GM23338 (cell line): ENCODE measurements around the gene ZBP1. TPM values are rescaled to one million over a fixed set of nuclear protein-coding genes. Genes with fewer than 3 reads are reported as not detected.
A peak's percentile ranks its signal among the peaks of the same experiment; 100 is the strongest.

Source experiments
- ATAC-seq: fragments of 200-7000 bp; cut with Tn5 transposase; 3 replicates; pipeline ENCODE4 v1.9.1; 2020
- DNase-seq: peaks from one replicate; pipeline ENCODE4 v3.0.0-alpha.2; 2015; ENCODE audit warnings: low spot score
- H2AFZ ChIP-seq: fragments of 200-600 bp; sonication (generic); 2 replicates; pipeline ENCODE4 v1.8.0; 2016; ENCODE audit warnings: antibody characterized with exemption, mild to moderate bottlenecking, moderate library complexity
- H3F3A ChIP-seq: fragments of 200-600 bp; sonication (generic); replicated peaks from 2 replicates; pipeline ENCODE4 v1.8.0; 2017; ENCODE audit warnings: antibody characterized with exemption, mixed run types, low read depth
- H3K27ac ChIP-seq: fragments of 200-600 bp; sonication (generic); 2 replicates; pipeline ENCODE4 v1.6.1; 2016; ENCODE audit warnings: low read depth
- H3K27me3 ChIP-seq: fragments of 200-600 bp; sonication (generic); 2 replicates; pipeline ENCODE4 v1.8.0; 2016; ENCODE audit warnings: mild to moderate bottlenecking, mixed run types, moderate library complexity; ENCODE audit not compliant: insufficient read depth
- H3K36me3 ChIP-seq: fragments of 200-600 bp; sonication (generic); 2 replicates; pipeline ENCODE4 v1.8.0; 2016; ENCODE audit warnings: mild to moderate bottlenecking; ENCODE audit not compliant: insufficient read depth
- H3K4me1 ChIP-seq: fragments of 200-600 bp; sonication (generic); 2 replicates; pipeline ENCODE4 v1.8.0; 2016; ENCODE audit warnings: mild to moderate bottlenecking, moderate library complexity; ENCODE audit not compliant: insufficient read depth
- H3K4me2 ChIP-seq: fragments of 200-600 bp; sonication (generic); 2 replicates; pipeline ENCODE4 v1.7.1; 2017; ENCODE audit warnings: mixed run types
- H3K4me3 ChIP-seq: fragments of 200-600 bp; sonication (generic); 2 replicates; pipeline ENCODE4 v1.6.1; 2016; ENCODE audit warnings: mixed run types
- H3K79me2 ChIP-seq: fragments of 200-600 bp; sonication (generic); replicated peaks from 2 replicates; pipeline ENCODE4 v1.8.0; 2017; ENCODE audit warnings: mild to moderate bottlenecking; ENCODE audit not compliant: insufficient read depth
- H3K9me2 ChIP-seq: fragments of 200-600 bp; sonication (generic); 2 replicates; pipeline ENCODE4 v1.8.0; 2017; ENCODE audit not compliant: insufficient read depth
- H4K20me1 ChIP-seq: fragments of 200-600 bp; sonication (generic); replicated peaks from 2 replicates; pipeline ENCODE4 v1.8.0; 2017; ENCODE audit warnings: mild to moderate bottlenecking; ENCODE audit not compliant: insufficient read depth
- H3K27ac Mint-ChIP-seq: 2 replicates; pipeline ENCODE4 v1.8.0; 2020; ENCODE audit warnings: inconsistent platforms, mild to moderate bottlenecking, moderate library complexity, mixed read lengths
- H3K27me3 Mint-ChIP-seq: 3 replicates; pipeline ENCODE4 v1.8.0; 2022; ENCODE audit warnings: low read depth, mild to moderate bottlenecking, moderate library complexity, mixed read lengths, inconsistent platforms; ENCODE audit not compliant: insufficient read depth, poor library complexity
- H3K36me3 Mint-ChIP-seq: 3 replicates; pipeline ENCODE4 v1.8.0; 2021; ENCODE audit warnings: low read depth, mild to moderate bottlenecking, inconsistent platforms, moderate library complexity, mixed read lengths
- H3K4me1 Mint-ChIP-seq: 3 replicates; pipeline ENCODE4 v1.8.0; 2020; ENCODE audit warnings: mild to moderate bottlenecking, inconsistent platforms, mixed read lengths
- H3K4me3 Mint-ChIP-seq: 3 replicates; pipeline ENCODE4 v1.8.0; 2021; ENCODE audit warnings: moderate library complexity, mild to moderate bottlenecking, inconsistent platforms, mixed read lengths
- H3K9me3 Mint-ChIP-seq: 3 replicates; pipeline ENCODE4 v1.8.0; 2020; ENCODE audit warnings: moderate library complexity, mild to moderate bottlenecking, inconsistent platforms, mixed read lengths
- CREB1 ChIP-seq: fragments of 250-450 bp; sonication (Bioruptor Pico); IDR thresholded peaks from 2 replicates; pipeline ENCODE4 v1.5.0; 2020; ENCODE audit warnings: low read depth, mild to moderate bottlenecking, moderate library complexity
- CTCF ChIP-seq, 2 experiments: fragments of 200-600 bp in 1 of 2; sonication (generic) in 1 of 2; conservative IDR thresholded peaks; 2 replicates each; pipeline versions ENCODE4 v1.5.1 to v1.6.1; 2016 to 2017; ENCODE audit warnings: antibody characterized with exemption in 2 of 2, low read depth in 2 of 2, mild to moderate bottlenecking in 2 of 2, moderate library complexity in 1 of 2
- ETS1 ChIP-seq: IDR thresholded peaks from 2 replicates; pipeline ENCODE4 v1.6.1; 2016; ENCODE audit warnings: antibody characterized with exemption
- EZH2 ChIP-seq: fragments of 200-600 bp; sonication (generic); IDR thresholded peaks from one replicate; pipeline ENCODE4 v1.8.0; 2017; ENCODE audit warnings: antibody characterized with exemption, mild to moderate bottlenecking, low read depth; ENCODE audit not compliant: unreplicated experiment
- EZH2phosphoT487 ChIP-seq: fragments of 200-600 bp; sonication (generic); IDR thresholded peaks from one replicate; pipeline ENCODE4 v1.8.1; 2018; ENCODE audit warnings: antibody characterized with exemption; ENCODE audit not compliant: unreplicated experiment
- JUNB ChIP-seq: IDR thresholded peaks from one replicate; pipeline ENCODE4 v1.6.1; 2016; ENCODE audit warnings: antibody characterized with exemption; ENCODE audit not compliant: unreplicated experiment
- NANOG ChIP-seq: IDR thresholded peaks from 2 replicates; pipeline ENCODE4 v1.6.1; 2016; ENCODE audit warnings: antibody characterized with exemption, borderline replicate concordance
- POLR2AphosphoS5 ChIP-seq: IDR thresholded peaks from 2 replicates; pipeline ENCODE4 v1.6.1; 2016; ENCODE audit warnings: antibody characterized with exemption, low read depth
- REST ChIP-seq: IDR thresholded peaks from one replicate; pipeline ENCODE4 v1.6.1; 2018; ENCODE audit warnings: antibody characterized with exemption; ENCODE audit not compliant: unreplicated experiment
- STAT1 ChIP-seq: IDR thresholded peaks from one replicate; pipeline ENCODE4 v1.6.1; 2016; ENCODE audit warnings: antibody characterized with exemption; ENCODE audit not compliant: unreplicated experiment
- ZNF114 ChIP-seq: fragments of 250-450 bp; sonication (Bioruptor Pico); IDR thresholded peaks from 2 replicates; pipeline ENCODE4 v1.5.0; 2020; ENCODE audit warnings: mild to moderate bottlenecking, moderate library complexity
- ZNF331 ChIP-seq: fragments of 250-450 bp; sonication (Bioruptor Pico); IDR thresholded peaks from 2 replicates; pipeline ENCODE4 v1.5.0; 2020; ENCODE audit warnings: low read depth, mild to moderate bottlenecking, moderate library complexity
- ZNF462 ChIP-seq: fragments of 250-450 bp; sonication (Bioruptor Pico); IDR thresholded peaks from 2 replicates; pipeline ENCODE4 v1.5.0; 2020; ENCODE audit warnings: mild to moderate bottlenecking, moderate library complexity
- polyA plus RNA-seq: library from polyadenylated mRNA; unstranded; fragments of >200 nt; fragmentation: Nextera tagmentation; extraction: Ambion mirVana; gene quantifications from 2 replicates; pipeline ENCODE4 v1.2.1, GENCODE V29; 2016
- total RNA-seq: library from RNA; depleted of rRNA; stranded (reverse); fragments of >200 nt; shearing (Covaris generic); gene quantifications from 2 replicates; pipeline ENCODE4 v1.2.3, GENCODE V29; 2014

Gene ZBP1
- total and polyA plus RNA-seq, 2 experiments from 2014 or later: not detected

GRCh38 chr20:57591289-57592229 lies 28.7 kb downstream of the ZBP1 start:
- Histone ChIP-seq H3K9me2 (no peaks in the 10 kb centered on the region), H3F3A (0 out of 2 replicates have a peak, but pooled peaks cover 3% of the 10 kb centered on the region), H2AFZ (no peak overlapping the region), H3K27me3 (no peaks in the 10 kb centered on the region), H3K79me2 (no peaks in the 10 kb centered on the region), H3K4me2 (no peak overlapping the region), H3K27ac (no peak overlapping the region), H3K4me3 (no peak overlapping the region), H4K20me1 (no peaks in the 10 kb centered on the region), H3K36me3 (no peaks in the 10 kb centered on the region), H3K4me1 (no peaks in the 10 kb centered on the region)
- Mint-ChIP-seq H3K4me3 (no peak overlapping the region), H3K27ac (peak overlapping the region; percentile 27; the same call in 1 of the 2 replicates), H3K36me3 (no peaks in the 10 kb centered on the region), H3K4me1 (peaks cover 4% of the 10 kb centered on the region; the same call in 2 of the 3 replicates), H3K9me3 (peaks cover 12% of the 10 kb centered on the region; the same call in 2 of the 3 replicates), H3K27me3 (peaks cover 11% of the 10 kb centered on the region)
- ATAC-seq (no peak), DNase-seq (no peak)
- TF ChIP-seq CREB1 (CRISPR knock-in tag) (no peak), ETS1 (no peak), EZH2phosphoT487 (no peak), ZNF331 (CRISPR knock-in tag) (no peak), STAT1 (no peak), POLR2AphosphoS5 (no peak), EZH2 (no peak), NANOG (no peak), ZNF114 (CRISPR knock-in tag) (no peak), REST (no peak), CTCF (conservative IDR thresholded peaks at IDR 0.05; ENCODE audit: low read depth in 2 of 2) (no peak), ZNF462 (CRISPR knock-in tag) (no peak), JUNB (no peak)
